ENCODE data around the gene STK17B. TPM values are rescaled to one million over a fixed set of nuclear protein-coding genes. Genes with fewer than 3 reads are reported as not detected.

Gene STK17B
- total and polyA plus RNA-seq, 10 of the 15 experiments (the other 5 are each of a cell fraction or from before 2014, with no cell fraction given): 21.2 to 108 (median 53.7) TPM

DNA sequence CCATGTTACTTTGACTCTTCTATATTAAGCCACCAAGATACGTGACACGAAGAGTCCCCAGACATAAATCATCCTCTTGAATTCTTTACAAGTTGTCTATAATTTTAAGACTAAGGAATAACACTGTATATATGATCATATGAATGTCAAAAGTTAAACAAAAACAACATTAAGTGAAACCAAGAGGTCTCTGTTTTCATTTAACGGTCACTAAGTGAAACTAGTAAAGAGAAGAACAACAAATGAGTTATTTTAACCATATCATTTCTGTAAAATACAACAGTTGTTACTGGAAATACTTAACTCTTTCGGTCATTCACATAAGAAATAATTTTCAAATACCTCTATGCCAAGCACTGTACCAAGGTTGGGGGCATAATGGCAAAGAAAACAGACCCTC is 45.7 kb upstream of the STK17B start:
- WGBS (ENCODE audit: insufficient coverage, insufficient replicate concordance, low lambda C conversion rate, missing lambda C conversion rate): 50% methylated on average over 4 of the region's 4 CpGs
- H3K4me1 ChIP-seq (ENCODE audit: control insufficient read depth, insufficient read depth, low read length): no peaks in the 10 kb centered on the region

More for the DNA sequence above, 45.7 kb upstream of the STK17B start:
- ATAC-seq (no peak; the same call in 2 of the 3 replicates), FAIRE-seq (no peak), DNase-seq (ENCODE audit: low read depth, low spot score) (no peak)
- no peaks in the 10 kb centered on the region for H4K20me1 ChIP-seq (ENCODE audit: control insufficient read depth, insufficient read depth)
- intact Hi-C loops (cut with micrococcal nuclease; ENCODE audit: unreplicated experiment): no loop called here
- no TSS peak for BruUV-seq (replicated peaks)
- no peak overlapping the region for H3K4me2 ChIP-seq (ENCODE audit: control insufficient read depth, insufficient read depth)
- no peak overlapping the region for H3K27ac ChIP-seq (ENCODE audit: control insufficient read depth, insufficient read depth)
- H3K27me3 ChIP-seq (replicated peaks in 1 of 2; ENCODE audit: control insufficient read depth in 2 of 2, insufficient read depth in 2 of 2, low read length in 1 of 2): no peaks in the 10 kb centered on the region
- TF ChIP-seq BCL11A (IDR thresholded peaks at IDR 0.05; ENCODE audit: low read depth, low read length) (no peak), SP1 (IDR thresholded peaks at IDR 0.05; ENCODE audit: low read depth, low read length) (no peak), YBX1 (IDR thresholded peaks at IDR 0.05) (no peak), HDAC2 (IDR thresholded peaks at IDR 0.05) (no peak), ASH2L (IDR thresholded peaks at IDR 0.05; ENCODE audit: borderline replicate concordance, low read depth) (no peak), SUPT20H (IDR thresholded peaks at IDR 0.05; ENCODE audit: borderline replicate concordance, control insufficient read depth, low read depth, low read length) (no peak), TARDBP (IDR thresholded peaks at IDR 0.05; ENCODE audit: borderline replicate concordance) (no peak), EED (IDR thresholded peaks at IDR 0.05; ENCODE audit: low read depth) (no peak), GABPA (IDR thresholded peaks at IDR 0.05; ENCODE audit: low read depth) (no peak), EP300 (IDR thresholded peaks at IDR 0.05; ENCODE audit: borderline replicate concordance in 1 of 2, control insufficient read depth in 1 of 2, low read depth in 2 of 2, low read length in 2 of 2) (no peak), RAD51 (IDR thresholded peaks at IDR 0.05) (no peak), NFYA (IDR thresholded peaks at IDR 0.05; ENCODE audit: borderline replicate concordance, low read depth, low read length) (no peak)
- TF ChIP-seq, protein P1, sequence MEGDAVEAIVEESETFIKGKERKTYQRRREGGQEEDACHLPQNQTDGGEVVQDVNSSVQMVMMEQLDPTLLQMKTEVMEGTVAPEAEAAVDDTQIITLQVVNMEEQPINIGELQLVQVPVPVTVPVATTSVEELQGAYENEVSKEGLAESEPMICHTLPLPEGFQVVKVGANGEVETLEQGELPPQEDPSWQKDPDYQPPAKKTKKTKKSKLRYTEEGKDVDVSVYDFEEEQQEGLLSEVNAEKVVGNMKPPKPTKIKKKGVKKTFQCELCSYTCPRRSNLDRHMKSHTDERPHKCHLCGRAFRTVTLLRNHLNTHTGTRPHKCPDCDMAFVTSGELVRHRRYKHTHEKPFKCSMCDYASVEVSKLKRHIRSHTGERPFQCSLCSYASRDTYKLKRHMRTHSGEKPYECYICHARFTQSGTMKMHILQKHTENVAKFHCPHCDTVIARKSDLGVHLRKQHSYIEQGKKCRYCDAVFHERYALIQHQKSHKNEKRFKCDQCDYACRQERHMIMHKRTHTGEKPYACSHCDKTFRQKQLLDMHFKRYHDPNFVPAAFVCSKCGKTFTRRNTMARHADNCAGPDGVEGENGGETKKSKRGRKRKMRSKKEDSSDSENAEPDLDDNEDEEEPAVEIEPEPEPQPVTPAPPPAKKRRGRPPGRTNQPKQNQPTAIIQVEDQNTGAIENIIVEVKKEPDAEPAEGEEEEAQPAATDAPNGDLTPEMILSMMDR (IDR thresholded peaks at IDR 0.05 in 2 of 3, conservative IDR thresholded peaks at IDR 0.05 in 1 of 3; ENCODE audit: control insufficient read depth in 2 of 3, extremely low read depth in 1 of 3, insufficient read depth in 1 of 3, low read depth in 3 of 3, low read length in 3 of 3): no peak
- TF ChIP-seq, protein P2, sequence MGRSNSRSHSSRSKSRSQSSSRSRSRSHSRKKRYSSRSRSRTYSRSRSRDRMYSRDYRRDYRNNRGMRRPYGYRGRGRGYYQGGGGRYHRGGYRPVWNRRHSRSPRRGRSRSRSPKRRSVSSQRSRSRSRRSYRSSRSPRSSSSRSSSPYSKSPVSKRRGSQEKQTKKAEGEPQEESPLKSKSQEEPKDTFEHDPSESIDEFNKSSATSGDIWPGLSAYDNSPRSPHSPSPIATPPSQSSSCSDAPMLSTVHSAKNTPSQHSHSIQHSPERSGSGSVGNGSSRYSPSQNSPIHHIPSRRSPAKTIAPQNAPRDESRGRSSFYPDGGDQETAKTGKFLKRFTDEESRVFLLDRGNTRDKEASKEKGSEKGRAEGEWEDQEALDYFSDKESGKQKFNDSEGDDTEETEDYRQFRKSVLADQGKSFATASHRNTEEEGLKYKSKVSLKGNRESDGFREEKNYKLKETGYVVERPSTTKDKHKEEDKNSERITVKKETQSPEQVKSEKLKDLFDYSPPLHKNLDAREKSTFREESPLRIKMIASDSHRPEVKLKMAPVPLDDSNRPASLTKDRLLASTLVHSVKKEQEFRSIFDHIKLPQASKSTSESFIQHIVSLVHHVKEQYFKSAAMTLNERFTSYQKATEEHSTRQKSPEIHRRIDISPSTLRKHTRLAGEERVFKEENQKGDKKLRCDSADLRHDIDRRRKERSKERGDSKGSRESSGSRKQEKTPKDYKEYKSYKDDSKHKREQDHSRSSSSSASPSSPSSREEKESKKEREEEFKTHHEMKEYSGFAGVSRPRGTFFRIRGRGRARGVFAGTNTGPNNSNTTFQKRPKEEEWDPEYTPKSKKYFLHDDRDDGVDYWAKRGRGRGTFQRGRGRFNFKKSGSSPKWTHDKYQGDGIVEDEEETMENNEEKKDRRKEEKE (IDR thresholded peaks at IDR 0.05): no peak
- ChIA-PET RAD21 (ENCODE audit: unreplicated experiment) (interaction anchor here (1.8 kb wide), 1 partner anchor 17 kb away, joined by 4 read pairs; no protein-coding TSS in a partner anchor), SMC1A (ENCODE audit: uncharacterized antibody, unreplicated experiment) (interaction anchor here (0.8 to 6.1 kb wide), 7 partner anchors 13 to 139 kb away, joined by 3 to 95 read pairs (median 6); no protein-coding TSS in a partner anchor), POLR2A (interaction anchor here (1.3 to 3.2 kb wide), 2 partner anchors 13 to 16 kb away, joined by 4 to 16 read pairs; no protein-coding TSS in a partner anchor), CTCF (interaction anchor here (1.0 to 4.6 kb wide), 3 partner anchors 14 to 59 kb away, joined by 3 to 37 read pairs (median 11); no protein-coding TSS in a partner anchor)
- in situ Hi-C loops (cut with MboI): no loop called here
- no peak overlapping the region for H3K9ac ChIP-seq (ENCODE audit: control insufficient read depth, insufficient read depth, low read length)
- H2AFZ ChIP-seq (ENCODE audit: control insufficient read depth, low read depth, low read length): no peak overlapping the region
- peaks cover 0 to 5% of the 10 kb centered on the region in 2 experiments; a peak in 1 of 4 replicates for H3K36me3 ChIP-seq (ENCODE audit: control insufficient read depth in 2 of 2, insufficient read depth in 2 of 2, low read length in 1 of 2)
- H3K79me2 ChIP-seq (ENCODE audit: control insufficient read depth, insufficient read depth, low read length): no peaks in the 10 kb centered on the region
- H3K9me3 ChIP-seq (replicated peaks; ENCODE audit: control insufficient read depth, insufficient read depth, low read length): no peaks in the 10 kb centered on the region; the same call in 1 of the 3 replicates
- no peak overlapping the region for H3K4me3 ChIP-seq

All from GM12878 (cell line).